SU-DHL-6 (cell line): ENCODE data around the gene PHKG1.
"Not testable (repeated sequence)": the region's sequence is repeated elsewhere in the genome, so short reads cannot be mapped to it uniquely, and the experiment has no call there.

ENCODE experiments used
- H2AFZ ChIP-seq: fragments of 200-600 bp; sonication (generic); 2 replicates; pipeline ENCODE4 v1.6.1; 2014; ENCODE audit warnings: low read depth, mild to moderate bottlenecking, moderate library complexity, mixed read lengths, antibody characterized with exemption, low read length; ENCODE audit not compliant: severe bottlenecking
- H3F3A ChIP-seq: fragments of 200-600 bp; shearing (Covaris generic); 2 replicates; pipeline ENCODE4 v1.6.0; 2016; ENCODE audit warnings: antibody characterized with exemption, mild to moderate bottlenecking; ENCODE audit not compliant: insufficient read depth
- H3K27ac ChIP-seq: fragments of 200-600 bp; sonication (generic); 2 replicates; pipeline ENCODE4 v1.5.1; 2016; ENCODE audit warnings: low read depth, mild to moderate bottlenecking, low read length, moderate library complexity, mixed read lengths
- H3K27me3 ChIP-seq: fragments of 200-600 bp; sonication (generic), shearing (Covaris generic); 2 replicates; pipeline ENCODE4 v1.6.0; 2014; ENCODE audit warnings: mild to moderate bottlenecking, low read length
- H3K36me3 ChIP-seq: fragments of 200-600 bp; sonication (generic); 2 replicates; pipeline ENCODE4 v1.6.1; 2014; ENCODE audit warnings: mild to moderate bottlenecking, low read length, mixed read lengths
- H3K4me2 ChIP-seq: fragments of 300-600, 200-600 bp; shearing (Covaris generic), sonication (generic); 2 replicates; pipeline ENCODE4 v1.6.0; 2014; ENCODE audit warnings: low read length, low read depth, mild to moderate bottlenecking; ENCODE audit not compliant: poor library complexity, severe bottlenecking
- H3K4me3 ChIP-seq: fragments of 200-600 bp; sonication (generic); 2 replicates; pipeline ENCODE4 v1.5.1; 2014; ENCODE audit warnings: antibody characterized with exemption, low read length, mild to moderate bottlenecking, mixed read lengths; ENCODE audit not compliant: insufficient read depth, poor library complexity, severe bottlenecking
- H3K79me2 ChIP-seq: fragments of 200-600 bp; sonication (generic); 2 replicates; pipeline ENCODE4 v1.6.1; 2014; ENCODE audit warnings: mild to moderate bottlenecking, low read length, moderate library complexity; ENCODE audit not compliant: insufficient read depth
- H3K9ac ChIP-seq: fragments of 200-600 bp; sonication (generic); 2 replicates; pipeline ENCODE4 v1.7.0; 2014; ENCODE audit warnings: mild to moderate bottlenecking, low read length
- H3K9me2 ChIP-seq: fragments of 200-600 bp; sonication (generic); replicated peaks from 2 replicates; pipeline ENCODE4 v1.6.1; 2014; ENCODE audit warnings: low read length; ENCODE audit not compliant: insufficient read depth
- H3K9me3 ChIP-seq: fragments of 200-600 bp; sonication (generic); 2 replicates; pipeline ENCODE4 v1.6.1; 2014; ENCODE audit warnings: low read length, mixed read lengths; ENCODE audit not compliant: insufficient read depth
- H4K20me1 ChIP-seq: fragments of 200-600 bp; sonication (generic); 2 replicates; pipeline ENCODE4 v1.6.1; 2014; ENCODE audit warnings: low read depth, mild to moderate bottlenecking, antibody characterized with exemption, low read length, moderate library complexity, mixed read lengths
- CTCF ChIP-seq: fragments of 200-600 bp; sonication (generic); IDR thresholded peaks from one replicate; pipeline ENCODE4 v1.5.1; 2017; ENCODE audit warnings: antibody characterized with exemption, mild to moderate bottlenecking, low read length, moderate library complexity; ENCODE audit not compliant: insufficient read depth, poor library complexity, severe bottlenecking
- EZH2phosphoT487 ChIP-seq: fragments of 200-600 bp; sonication (generic), shearing (Covaris generic); conservative IDR thresholded peaks from 2 replicates; pipeline ENCODE4 v1.6.1; 2018; ENCODE audit warnings: mild to moderate bottlenecking, antibody characterized with exemption, low read length, moderate library complexity, mixed read lengths

PHKG1 gene

GRCh38 chr7:56124981-56125380 is 32.2 kb upstream of the PHKG1 start:
- Histone ChIP-seq H2AFZ (no peak overlapping the region), H3F3A (peaks cover 6% of the 10 kb centered on the region; the same call in 1 of the 2 replicates), H3K27ac (no peak overlapping the region), H3K79me2 (no peaks in the 10 kb centered on the region), H3K4me2 (no peak overlapping the region), H3K36me3 (no peaks in the 10 kb centered on the region), H3K9me2 (no peaks in the 10 kb centered on the region), H4K20me1 (no peaks in the 10 kb centered on the region), H3K4me3 (no peak overlapping the region), H3K9me3 (no peaks in the 10 kb centered on the region), H3K27me3 (no peaks in the 10 kb centered on the region), H3K9ac (no peak overlapping the region)
- TF ChIP-seq EZH2phosphoT487, result no peak
- no peak for TF ChIP-seq CTCF

- Histone ChIP-seq H3K9me3 (no peaks in the 10 kb centered on the region), H3K79me2 (no peaks in the 10 kb centered on the region), H3K27me3 (no peaks in the 10 kb centered on the region), H3K9ac (no peak overlapping the region), H3K4me2 (no peak overlapping the region), H3K4me3 (no peak overlapping the region), H4K20me1 (no peaks in the 10 kb centered on the region), H3K9me2 (no peaks in the 10 kb centered on the region), H3F3A (peaks cover 5% of the 10 kb centered on the region; the same call in 1 of the 2 replicates), H2AFZ (no peak overlapping the region), H3K36me3 (no peaks in the 10 kb centered on the region), H3K27ac (no peak overlapping the region)
- TF ChIP-seq EZH2phosphoT487 (no peak), CTCF (no peak)
These were observed 28.7 kb upstream of the PHKG1 start for GRCh38 chr7:56121440-56121839.

GRCh38 chr7:56115852-56116538 is 23.2 kb upstream of the PHKG1 start, which contains the start of gene NUPR2:
Gene NUPR2 (minus strand): TSS chr7:56116417. CDS start chr7:56116314, 103 bp downstream.
- H4K20me1 ChIP-seq, result no peaks in the 10 kb centered on the region
- no peak for TF ChIP-seq EZH2phosphoT487
- no peak for TF ChIP-seq CTCF
- H3K4me3 ChIP-seq, result no peak within 1 kb of the TSS
- H3K9me2 ChIP-seq, result no peaks in the 10 kb centered on the region
- no peak within 1 kb of the TSS for H3K9ac ChIP-seq
- H3K9me3 ChIP-seq, result no peaks in the 10 kb centered on the region
- H3K79me2 ChIP-seq, result no peaks in the 10 kb centered on the region
- no peaks in the 10 kb centered on the region for H3K27me3 ChIP-seq
- no peak within 1 kb of the TSS for H3K27ac ChIP-seq
- H2AFZ ChIP-seq, result no peak within 1 kb of the TSS
- no peaks in the 10 kb centered on the region for H3K36me3 ChIP-seq
- H3F3A ChIP-seq, result no peaks in the 10 kb centered on the region
- no peak within 1 kb of the TSS for H3K4me2 ChIP-seq

- H3K79me2 ChIP-seq, result not testable (repeated sequence)
These were observed 19.5 kb upstream of the PHKG1 start for GRCh38 chr7:56112244-56112643.

More at GRCh38 chr7:56112244-56112643, 19.5 kb upstream of the PHKG1 start:
- H3K4me3 ChIP-seq, H3K36me3 ChIP-seq, H3K9me2 ChIP-seq, H2AFZ ChIP-seq, H3K9me3 ChIP-seq, H3K27ac ChIP-seq, H4K20me1 ChIP-seq, H3K4me2 ChIP-seq, H3K27me3 ChIP-seq, H3F3A ChIP-seq, H3K9ac ChIP-seq: not testable (repeated sequence)
